Suppressor macrophage treated with lipopolysaccharide for 1 hour (primary cell): ENCODE results near the gene PRELID2.
"Not testable (repeated sequence)": the region's sequence is repeated elsewhere in the genome, so short reads cannot be mapped to it uniquely, and the experiment has no call there.

Experiments
- DNase-seq, 3 donors: peaks; one replicate each; pipeline ENCODE4 v3.0.0-alpha.2; 2020 to 2022

PRELID2 gene

DNA sequence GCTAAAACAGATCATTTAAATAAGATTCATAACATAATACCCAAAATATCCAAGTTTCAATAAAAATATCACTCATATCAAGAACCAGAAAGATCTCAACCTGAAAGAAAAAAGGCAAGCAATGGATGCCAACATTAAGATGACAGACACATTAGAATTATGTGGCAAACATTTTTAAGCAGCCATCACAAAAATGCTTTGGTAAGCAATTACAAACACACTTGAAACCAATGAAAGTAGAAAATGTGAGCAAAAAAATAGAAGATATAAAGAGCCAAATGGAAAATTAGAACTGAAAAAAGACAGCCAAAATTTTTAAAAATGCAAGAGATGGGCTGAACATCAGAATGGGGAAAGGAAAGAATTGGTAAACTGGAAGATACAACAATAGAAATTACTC is 96.9 kb downstream of the PRELID2 start:
- DNase-seq = no peak

- no peak for DNase-seq
These were observed 97.6 kb downstream of the PRELID2 start for GRCh38 chr5:145737578-145737977.

DNA sequence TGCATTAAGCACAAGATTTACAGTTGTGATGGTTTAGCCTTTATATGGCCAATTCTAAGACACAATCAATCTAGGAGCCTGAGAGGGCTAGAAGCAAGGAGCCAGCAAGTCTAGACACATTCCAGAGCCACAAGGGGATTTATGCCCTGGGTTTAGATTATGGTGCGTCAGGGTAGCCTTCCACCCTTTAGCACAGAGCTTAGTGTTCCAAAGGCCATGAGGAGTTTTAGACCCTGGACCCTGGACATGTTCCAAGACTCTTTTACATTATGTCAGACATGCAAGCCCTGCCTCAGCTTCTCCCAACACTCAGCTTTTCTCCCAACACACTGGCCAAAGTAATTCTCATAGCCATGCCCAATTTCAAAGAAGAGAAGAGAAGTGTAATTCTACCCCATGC is 105.2 kb downstream of the PRELID2 start:
- not testable (repeated sequence) for DNase-seq

DNA sequence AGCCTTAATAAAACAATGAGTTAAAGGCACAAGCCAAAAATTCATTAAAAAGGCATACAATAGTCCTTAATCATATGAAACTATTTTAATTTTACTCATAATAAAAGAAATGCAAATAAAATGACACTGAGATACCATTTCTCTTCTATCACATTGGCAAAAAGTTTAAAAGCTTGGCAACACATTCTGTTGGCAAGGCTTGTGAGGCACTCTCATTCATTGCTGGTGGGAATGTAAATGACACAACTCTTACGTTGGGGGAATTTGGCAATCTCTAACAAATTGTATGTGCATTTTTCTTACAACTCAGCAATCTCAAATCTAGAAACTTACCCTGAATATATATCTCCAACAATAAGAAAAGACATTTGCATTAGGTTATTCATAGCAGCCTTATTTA is 111.6 kb downstream of the PRELID2 start:
- DNase-seq = no peak

- no peak for DNase-seq
These were observed 116.2 kb downstream of the PRELID2 start for GRCh38 chr5:145718956-145719355.

DNA sequence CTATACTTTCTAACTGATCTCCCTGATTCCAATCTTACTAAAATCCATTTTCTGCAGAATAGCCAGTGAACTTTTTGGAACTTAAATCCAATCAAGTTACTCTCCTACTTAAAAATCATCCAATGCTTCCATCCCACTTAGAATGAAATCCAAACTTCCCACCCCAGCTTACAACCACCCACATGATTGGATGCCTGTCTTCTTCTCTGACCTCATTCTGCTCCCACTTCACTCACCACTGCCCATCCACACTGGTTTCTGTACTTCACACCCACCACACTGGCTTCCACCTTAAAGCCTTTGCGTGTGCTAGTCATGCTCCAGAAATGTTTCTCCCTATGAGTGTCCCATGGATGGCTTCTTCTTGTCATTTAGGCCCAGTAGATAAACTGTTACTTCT is 119.7 kb downstream of the PRELID2 start:
- no peak for DNase-seq

DNA sequence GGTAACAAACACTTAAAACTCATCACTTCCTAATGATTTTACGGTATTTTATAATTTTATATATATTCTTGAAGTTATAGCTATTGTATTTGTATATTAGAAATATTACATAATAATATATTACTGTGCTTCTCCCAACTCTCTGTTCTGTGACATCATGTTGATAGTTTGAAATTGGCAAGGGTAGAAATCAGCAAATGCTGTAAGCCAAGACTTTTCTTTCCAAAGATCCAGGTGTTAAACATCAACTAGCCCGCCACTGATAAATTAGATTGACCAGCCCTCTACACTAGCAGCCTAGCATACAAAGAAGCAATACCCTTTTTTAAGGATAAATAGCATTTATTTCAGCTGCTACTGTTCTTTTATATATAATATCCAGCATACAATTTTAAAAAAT is 122.9 kb downstream of the PRELID2 start:
- DNase-seq = no peak

DNA sequence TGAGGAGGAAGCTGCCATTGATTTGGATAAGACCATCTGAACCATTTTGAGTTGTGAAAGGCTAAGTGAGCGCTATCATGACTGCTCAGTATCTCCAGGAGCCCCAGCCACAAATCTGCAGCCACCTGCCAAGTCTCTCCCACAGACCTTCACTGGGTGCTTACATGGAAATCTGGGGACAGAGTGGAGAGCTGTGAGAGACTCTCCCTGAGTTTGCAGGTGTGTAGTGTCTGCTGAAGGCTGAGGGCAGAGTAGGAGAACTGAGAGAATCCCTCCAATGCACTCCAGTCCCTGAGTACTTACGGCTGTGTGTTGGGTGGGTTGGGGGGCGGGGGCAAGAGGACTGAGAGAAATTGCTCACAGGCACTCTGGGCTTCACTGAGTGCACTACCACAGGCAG is 123.7 kb downstream of the PRELID2 start:
- no peak for DNase-seq
